Subcutaneous abdominal adipose tissue (tissue), 5 donors: ENCODE results near the gene FBXL12.
A peak's percentile ranks its signal among the peaks of the same experiment; 100 is the strongest.

Experiments
- H3K27ac ChIP-seq: one replicate; pipeline ENCODE4 v1.7.0; 2013; ENCODE audit warnings: low read depth, mild to moderate bottlenecking, inconsistent platforms, low read length, moderate library complexity
- H3K27me3 ChIP-seq, 5 donors: one replicate each; pipeline ENCODE4 v1.7.0; 2013; ENCODE audit warnings: low read length in 5 of 5, inconsistent platforms in 1 of 5; ENCODE audit not compliant: control insufficient read depth in 5 of 5, insufficient read depth in 4 of 5
- H3K36me3 ChIP-seq, 5 donors: one replicate each; pipeline ENCODE4 v1.7.0; 2013; ENCODE audit warnings: low read length in 5 of 5; ENCODE audit not compliant: control insufficient read depth in 5 of 5, insufficient read depth in 5 of 5
- H3K4me1 ChIP-seq, 5 donors: one replicate each; pipeline ENCODE4 v1.7.0; 2013; ENCODE audit warnings: low read length in 5 of 5, mild to moderate bottlenecking in 3 of 5, moderate library complexity in 1 of 5; ENCODE audit not compliant: control insufficient read depth in 5 of 5, insufficient read depth in 5 of 5
- H3K4me3 ChIP-seq, 5 donors: one replicate each; pipeline ENCODE4 v1.7.0; 2013; ENCODE audit warnings: low read length in 5 of 5, low read depth in 1 of 5
- H3K9ac ChIP-seq, 5 donors: one replicate each; pipeline ENCODE4 v1.7.0; 2013; ENCODE audit warnings: low read length in 5 of 5, mild to moderate bottlenecking in 4 of 5, moderate library complexity in 3 of 5
- H3K9me3 ChIP-seq, 5 donors: one replicate each; pipeline ENCODE4 v1.7.0; 2013; ENCODE audit warnings: low read length in 5 of 5; ENCODE audit not compliant: control insufficient read depth in 5 of 5
- donor health status: healthy.
- donor health status: healthy.
- donor health status: healthy.
- donor health status: healthy.
- donor health status: healthy.

Gene FBXL12

DNA sequence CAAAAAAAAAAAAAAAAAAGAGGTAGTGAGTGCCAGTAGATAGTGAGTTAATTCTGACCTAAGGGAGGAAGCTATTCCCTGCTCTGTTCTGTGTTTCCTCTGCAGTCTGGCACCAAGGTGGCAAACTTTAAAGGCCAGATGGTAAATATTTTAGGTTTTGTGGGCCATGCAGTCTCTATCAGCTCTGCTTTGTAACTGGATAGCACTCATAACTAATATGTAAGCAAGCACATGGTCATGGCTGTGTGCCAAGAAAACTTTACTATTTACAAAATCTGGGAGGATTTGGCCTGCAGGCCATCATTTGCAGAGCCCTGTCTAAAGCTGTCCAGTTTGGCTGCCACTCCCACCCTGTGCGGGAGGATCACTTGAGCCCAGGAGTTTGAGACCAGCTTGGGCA, 20.5 kb upstream of the FBXL12 start:
- Histone ChIP-seq H3K36me3 (peaks cover 0 to 65% (median 52%) of the 10 kb centered on the region in 5 donors), H3K9ac (no peak overlapping the region), H3K4me1 (peaks cover 3 to 43% (median 33%) of the 10 kb centered on the region in 5 donors), H3K27me3 (no peaks in the 10 kb centered on the region), H3K4me3 (no peak overlapping the region), H3K9me3 (peaks cover 0 to 6% (median 0%) of the 10 kb centered on the region in 5 donors), H3K27ac (no peak overlapping the region)

GRCh38 chr19:9838324-9838723, 19.4 kb upstream of the FBXL12 start:
- Histone ChIP-seq H3K27ac (no peak overlapping the region), H3K9me3 (peaks cover 0 to 2% (median 0%) of the 10 kb centered on the region in 5 donors), H3K4me1 (peaks cover 3 to 41% (median 33%) of the 10 kb centered on the region in 5 donors), H3K4me3 (no peak overlapping the region), H3K36me3 (peaks cover 0 to 54% (median 43%) of the 10 kb centered on the region in 5 donors), H3K9ac (no peak overlapping the region), H3K27me3 (no peaks in the 10 kb centered on the region)

DNA sequence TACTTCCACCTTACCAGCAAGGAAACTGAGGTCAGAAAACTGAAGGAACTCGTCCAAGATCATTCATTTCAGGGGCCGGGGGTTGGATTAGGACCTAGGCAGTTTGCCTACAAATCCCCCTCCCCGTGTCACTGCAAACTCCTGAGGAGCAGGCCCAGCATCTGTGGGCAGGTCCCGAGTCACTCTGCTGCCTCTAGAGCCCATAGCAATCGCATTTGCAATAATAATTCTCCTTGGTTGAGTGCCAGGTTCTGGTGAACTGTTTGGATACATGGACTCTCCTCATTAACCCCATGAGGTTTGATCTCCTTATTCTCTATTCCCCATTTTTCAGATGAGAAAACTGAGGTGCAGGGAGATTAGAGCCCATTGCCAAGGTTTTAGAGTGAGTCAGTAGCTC, 17.1 kb upstream of the FBXL12 start:
- Histone ChIP-seq H3K27ac (no peak overlapping the region), H3K9me3 (no peaks in the 10 kb centered on the region), H3K36me3 (peaks cover 0 to 31% (median 21%) of the 10 kb centered on the region in 5 donors), H3K9ac (peak overlapping the region in 4 of 5 donors; percentile 68 to 87 (median 76)), H3K27me3 (no peaks in the 10 kb centered on the region), H3K4me1 (peaks cover 3 to 28% (median 20%) of the 10 kb centered on the region in 5 donors), H3K4me3 (peak overlapping the region; percentile 76 to 90 (median 82))

- H3K4me1 ChIP-seq = peaks cover 3 to 28% (median 20%) of the 10 kb centered on the region in 5 donors
- peaks cover 0 to 26% (median 17%) of the 10 kb centered on the region in 5 donors for H3K36me3 ChIP-seq
- H3K9ac ChIP-seq = peak overlapping the region in 4 of 5 donors; percentile 68 to 87 (median 76)
- no peak overlapping the region for H3K27ac ChIP-seq
- H3K4me3 ChIP-seq = peak overlapping the region; percentile 76 to 90 (median 82)
- no peaks in the 10 kb centered on the region for H3K9me3 ChIP-seq
- no peaks in the 10 kb centered on the region for H3K27me3 ChIP-seq
Measured at GRCh38 chr19:9835507-9835949, 16.6 kb upstream of the FBXL12 start.

DNA sequence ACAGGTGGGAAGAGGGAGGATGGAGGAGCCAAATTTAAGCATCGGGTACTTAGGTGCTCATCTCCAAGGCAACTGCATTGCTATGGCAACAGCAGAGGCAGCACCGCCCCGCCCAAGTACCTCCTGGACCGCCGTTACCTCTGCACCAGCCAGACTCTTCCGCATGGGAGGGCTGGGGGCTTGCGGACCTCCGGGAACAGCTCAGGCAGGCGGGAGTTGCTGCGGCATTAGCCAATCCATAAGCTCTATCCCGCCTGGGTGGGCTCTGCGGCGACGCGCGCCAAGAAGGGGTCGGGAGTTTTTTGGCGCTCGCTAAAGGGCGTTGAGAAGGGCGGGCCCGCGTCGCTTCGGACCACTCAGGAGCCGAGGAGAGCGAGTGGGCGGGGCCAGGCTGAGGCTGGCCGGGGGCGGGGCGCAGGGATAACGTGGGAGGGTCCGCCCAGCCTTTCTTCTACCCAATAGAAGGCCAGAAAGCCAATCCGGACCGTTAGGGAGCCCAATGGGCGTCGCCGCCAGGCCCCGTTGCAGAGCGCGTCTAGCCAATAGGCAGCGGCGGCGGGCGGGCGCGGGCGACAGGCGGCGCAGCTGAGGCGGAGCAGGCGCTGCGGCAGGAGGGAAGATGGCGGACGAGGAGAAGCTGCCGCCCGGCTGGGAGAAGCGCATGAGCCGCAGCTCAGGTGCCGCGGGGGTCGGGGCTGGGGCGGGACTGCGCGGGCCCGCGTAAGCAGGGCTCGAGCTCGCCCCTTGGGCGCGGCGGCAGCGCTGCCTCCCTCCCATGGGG, 16.0 kb upstream of the FBXL12 start, which contains the start of gene PIN1:
PIN1 (plus strand) TSS at position 593 of the 781 bp plus-strand sequence; CDS start at position 620, 27 bp downstream.
- H3K36me3 ChIP-seq = peaks cover 0 to 26% (median 19%) of the 10 kb centered on the region in 5 donors
- peaks cover 3 to 28% (median 20%) of the 10 kb centered on the region in 5 donors for H3K4me1 ChIP-seq
- H3K9me3 ChIP-seq = no peaks in the 10 kb centered on the region
- peak within 1 kb of the TSS in 4 of 5 donors; percentile 68 to 87 (median 76) for H3K9ac ChIP-seq
- peak within 1 kb of the TSS; percentile 76 to 90 (median 87) for H3K4me3 ChIP-seq
- H3K27me3 ChIP-seq = no peaks in the 10 kb centered on the region
- no peak within 1 kb of the TSS for H3K27ac ChIP-seq

DNA sequence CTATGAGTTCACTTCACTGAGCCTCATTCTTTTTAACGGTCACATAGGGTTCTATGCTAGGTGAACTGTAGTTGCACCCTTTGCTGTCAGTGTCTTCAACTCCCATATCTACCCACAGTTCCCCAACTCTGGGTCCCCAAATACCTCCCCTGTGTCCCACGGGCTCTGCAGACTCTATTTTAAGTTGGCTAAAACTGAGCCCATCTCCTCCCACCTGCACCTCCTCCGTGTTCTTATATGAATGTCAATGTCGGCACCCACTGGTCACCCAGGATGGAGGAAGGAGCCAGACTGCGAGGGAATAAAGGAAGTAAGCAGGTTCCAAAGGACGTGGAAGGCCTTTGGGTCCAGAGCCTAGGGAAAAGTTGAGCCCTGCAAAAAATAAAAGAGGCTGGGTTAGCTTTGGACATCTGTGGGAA, 15.4 kb upstream of the FBXL12 start:
- H3K4me3 ChIP-seq = peak overlapping the region; percentile 44 to 90 (median 87)
- H3K9ac ChIP-seq = peak overlapping the region in 1 of 5 donors; percentile 68

DNA sequence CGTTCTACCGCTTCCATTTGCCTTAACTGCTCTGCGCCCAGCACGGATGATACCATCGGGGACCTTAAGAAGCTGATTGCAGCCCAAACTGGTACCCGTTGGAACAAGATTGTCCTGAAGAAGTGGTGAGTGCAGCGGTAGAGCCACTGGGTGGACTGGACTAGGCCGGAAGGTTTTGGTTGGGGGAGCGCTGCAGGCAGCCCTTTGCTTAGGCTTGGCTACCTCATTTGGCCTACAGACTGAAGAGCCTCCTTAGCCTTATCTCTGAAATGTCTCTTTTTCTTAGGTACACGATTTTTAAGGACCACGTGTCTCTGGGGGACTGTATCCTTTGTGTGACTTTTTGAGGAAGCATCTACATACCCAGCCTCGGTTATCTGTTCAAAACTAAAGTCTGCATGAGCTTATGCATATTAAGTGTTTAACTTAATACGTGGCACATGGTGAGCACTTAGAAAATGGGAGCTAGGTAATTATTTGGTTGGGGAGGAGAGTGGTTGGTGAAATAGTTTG, 9.7 kb upstream of the FBXL12 start:
- no peak overlapping the region for H3K27ac ChIP-seq
- H3K4me3 ChIP-seq = peak overlapping the region; percentile 88 to 99 (median 96)
- peaks cover 0 to 16% (median 9%) of the 10 kb centered on the region in 5 donors for H3K36me3 ChIP-seq
- no peaks in the 10 kb centered on the region for H3K9me3 ChIP-seq
- peak overlapping the region; percentile 81 to 96 (median 96) for H3K9ac ChIP-seq
- no peaks in the 10 kb centered on the region for H3K27me3 ChIP-seq
- peaks cover 4 to 29% (median 27%) of the 10 kb centered on the region in 5 donors for H3K4me1 ChIP-seq

More for the DNA sequence above, 15.4 kb upstream of the FBXL12 start:
- Histone ChIP-seq H3K36me3 (peaks cover 0 to 28% (median 19%) of the 10 kb centered on the region in 5 donors), H3K4me1 (peaks cover 3 to 23% (median 17%) of the 10 kb centered on the region in 5 donors), H3K27me3 (no peaks in the 10 kb centered on the region), H3K9me3 (no peaks in the 10 kb centered on the region), H3K27ac (no peak overlapping the region)

DNA sequence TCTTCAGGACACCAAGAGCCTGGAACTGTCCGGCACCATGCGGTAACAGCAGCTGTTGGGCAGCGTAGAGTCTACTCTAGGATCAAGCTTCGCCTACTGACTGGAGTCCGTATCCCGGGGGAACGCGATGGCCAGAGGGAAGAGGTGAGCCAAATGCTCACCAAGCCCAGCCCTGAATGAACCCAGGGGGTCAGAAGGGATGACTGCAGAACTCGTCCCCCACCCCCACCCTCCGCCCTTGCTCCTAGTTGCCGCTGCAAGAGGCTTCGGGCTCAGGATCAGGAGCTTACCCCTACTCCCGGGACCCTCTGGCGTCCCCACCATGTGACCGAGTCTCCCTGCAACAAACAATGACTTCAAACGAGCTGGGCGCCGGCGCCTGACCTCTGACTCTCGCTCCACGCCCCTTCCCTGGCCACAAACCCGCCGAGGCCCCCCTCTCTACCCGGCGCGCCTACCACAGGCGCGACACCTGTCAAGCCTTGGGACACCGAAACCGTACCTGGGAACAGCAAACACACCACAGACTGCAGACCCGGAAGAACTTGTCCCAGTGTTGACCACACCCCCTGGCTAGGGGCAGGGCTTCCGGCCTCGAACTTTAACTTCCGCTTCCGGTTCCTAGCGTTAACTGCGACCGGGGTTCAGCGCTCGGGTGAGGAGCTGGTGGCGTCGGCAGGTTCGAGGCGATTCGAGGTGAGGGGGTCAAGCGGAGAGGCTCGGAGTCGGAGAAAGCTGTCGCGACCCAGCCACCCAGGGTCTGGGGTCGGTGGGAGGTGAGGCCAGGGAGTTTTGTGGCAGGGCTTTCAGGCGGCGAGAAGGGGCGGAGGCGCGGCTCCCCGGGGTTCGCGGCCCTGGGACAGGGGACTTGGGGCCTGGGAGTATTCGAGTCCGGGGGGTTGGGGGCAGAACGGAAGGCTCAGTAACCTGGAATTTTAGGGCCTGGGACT, 8.7 kb upstream of the FBXL12 start, which contains the start of gene UBL5:
UBL5 (plus strand) TSS at position 630 of the 950 bp plus-strand sequence. CDS start 420 bp downstream, outside the sequence.
- Histone ChIP-seq H3K9ac (peak within 1 kb of the TSS; percentile 81 to 96 (median 96)), H3K4me1 (peaks cover 4 to 29% (median 27%) of the 10 kb centered on the region in 5 donors), H3K27me3 (no peaks in the 10 kb centered on the region), H3K9me3 (no peaks in the 10 kb centered on the region), H3K36me3 (peaks cover 0 to 16% (median 9%) of the 10 kb centered on the region in 5 donors), H3K27ac (peak within 1 kb of the TSS; percentile 61), H3K4me3 (peak within 1 kb of the TSS; percentile 88 to 99 (median 96))

GRCh38 chr19:9823816-9824215, 4.9 kb upstream of the FBXL12 start:
- Histone ChIP-seq H3K9ac (no peak overlapping the region), H3K4me3 (no peak overlapping the region), H3K4me1 (peaks cover 4 to 32% (median 29%) of the 10 kb centered on the region in 5 donors), H3K9me3 (no peaks in the 10 kb centered on the region), H3K27ac (no peak overlapping the region), H3K27me3 (no peaks in the 10 kb centered on the region), H3K36me3 (peaks cover 0 to 3% (median 0%) of the 10 kb centered on the region in 5 donors)
